ENCODE results near the gene ZNF2.
A peak's percentile ranks its signal among the peaks of the same experiment; 100 is the strongest.

Gene ZNF2

GRCh38 chr2:95165371-95166064 lies at the start of gene ZNF2:
Gene ZNF2, plus strand, starts transcription at chr2:95165809. Its CDS starts 10,418 bp downstream, at chr2:95176227.
- DNase-seq (ENCODE audit: low spot score): peak; percentile 96

- no peak for DNase-seq (ENCODE audit: low spot score)
Measured at GRCh38 chr2:95121093-95121406, 44.6 kb upstream of the ZNF2 start.

GRCh38 chr2:95121407-95122196 lies 44.0 kb upstream of the ZNF2 start, which contains the start of gene MRPS5:
Gene MRPS5, minus strand, starts transcription at chr2:95121808. Its CDS starts 17 bp downstream, at chr2:95121791.
- peak; percentile 83 for DNase-seq (ENCODE audit: low spot score)

GRCh38 chr2:95122197-95122551 lies 43.4 kb upstream of the ZNF2 start:
- no peak for DNase-seq (ENCODE audit: low spot score)

GRCh38 chr2:95138702-95139101 lies 26.9 kb upstream of the ZNF2 start:
- DNase-seq (ENCODE audit: low spot score): no peak

GRCh38 chr2:95143838-95144237 lies 21.8 kb upstream of the ZNF2 start:
- no peak for DNase-seq (ENCODE audit: low spot score)

GRCh38 chr2:95149397-95149984 lies 16.1 kb upstream of the ZNF2 start:
- no peak for DNase-seq (ENCODE audit: low spot score)

- DNase-seq (ENCODE audit: low spot score): no peak
Measured at GRCh38 chr2:95158441-95158840, 7.2 kb upstream of the ZNF2 start.

GRCh38 chr2:95158891-95159619 lies 6.6 kb upstream of the ZNF2 start:
- no peak for DNase-seq (ENCODE audit: low spot score)

GRCh38 chr2:95159690-95160449 lies 5.7 kb upstream of the ZNF2 start, which contains the start of gene ZNF514:
Gene ZNF514, minus strand, starts transcription at chr2:95159848. Its CDS starts 6,595 bp downstream, at chr2:95153253.
- peak; percentile 76 for DNase-seq (ENCODE audit: low spot score)

GRCh38 chr2:95165030-95165370 lies 609 bp upstream of the ZNF2 start:
- DNase-seq (ENCODE audit: low spot score): no peak

GRCh38 chr2:95166065-95166763 lies 605 bp downstream of the ZNF2 start:
- no peak for DNase-seq (ENCODE audit: low spot score)

GRCh38 chr2:95171902-95172301 lies 6.3 kb downstream of the ZNF2 start:
- DNase-seq (ENCODE audit: low spot score): no peak

GRCh38 chr2:95174031-95174542 lies 8.5 kb downstream of the ZNF2 start:
- DNase-seq (ENCODE audit: low spot score): no peak

GRCh38 chr2:95179451-95179850 lies 13.8 kb downstream of the ZNF2 start:
- no peak for DNase-seq (ENCODE audit: low spot score)

- DNase-seq (ENCODE audit: low spot score): no peak
Measured at GRCh38 chr2:95181774-95182173, 16.2 kb downstream of the ZNF2 start.

- DNase-seq (ENCODE audit: low spot score): no peak
Measured at GRCh38 chr2:95185197-95185596, 19.6 kb downstream of the ZNF2 start.

- no peak for DNase-seq (ENCODE audit: low spot score)
Measured at GRCh38 chr2:95185973-95186372, 20.4 kb downstream of the ZNF2 start.

GRCh38 chr2:95192956-95193355 lies 27.3 kb downstream of the ZNF2 start:
- peak; percentile 34 for DNase-seq (ENCODE audit: low spot score)

- no peak for DNase-seq (ENCODE audit: low spot score)
Measured at GRCh38 chr2:95203911-95204310, 38.3 kb downstream of the ZNF2 start.

- DNase-seq (ENCODE audit: low spot score): no peak
Measured at GRCh38 chr2:95204396-95204795, 38.8 kb downstream of the ZNF2 start.
